Memory B cell (primary cell): ENCODE measurements around the gene OSMR.
"Not testable (repeated sequence)": the region's sequence is repeated elsewhere in the genome, so short reads cannot be mapped to it uniquely, and the experiment has no call there.

Experiments used
- ATAC-seq: fragments of 150-1000 bp; cut with Tn5 transposase; 2 replicates; pipeline ENCODE4 v1.10.0; 2021; ENCODE audit warnings: low read depth, mild to moderate bottlenecking, moderate library complexity
- DNase-seq, 2 donors: peaks; one replicate each; pipeline ENCODE4 v3.0.0; 2022; ENCODE audit warnings: low spot score in 2 of 2
- H3K27ac Mint-ChIP-seq: one replicate; pipeline ENCODE4 v1.8.0; 2022; ENCODE audit warnings: mild to moderate bottlenecking, moderate library complexity, mixed read lengths
- H3K27me3 Mint-ChIP-seq: one replicate; pipeline ENCODE4 v1.8.0; 2022; ENCODE audit warnings: mixed read lengths
- H3K36me3 Mint-ChIP-seq: one replicate; pipeline ENCODE4 v1.8.0; 2022; ENCODE audit warnings: mild to moderate bottlenecking, mixed read lengths
- H3K4me1 Mint-ChIP-seq: one replicate; pipeline ENCODE4 v1.8.0; 2022; ENCODE audit warnings: mixed read lengths
- H3K4me3 Mint-ChIP-seq: one replicate; pipeline ENCODE4 v1.8.0; 2022; ENCODE audit warnings: mild to moderate bottlenecking, moderate library complexity, mixed read lengths
- H3K9me3 Mint-ChIP-seq: one replicate; pipeline ENCODE4 v1.8.0; 2022; ENCODE audit warnings: mixed read lengths

The OSMR gene

GRCh38 chr5:38846379-38847011, 683 bp downstream of the OSMR start:
- H3K27me3 Mint-ChIP-seq = peaks cover 10% of the 10 kb centered on the region
- ATAC-seq = no peak
- no peaks in the 10 kb centered on the region for H3K36me3 Mint-ChIP-seq
- H3K4me1 Mint-ChIP-seq = no peaks in the 10 kb centered on the region
- peak overlapping the region; percentile 1 for H3K4me3 Mint-ChIP-seq
- no peak for DNase-seq
- no peak overlapping the region for H3K27ac Mint-ChIP-seq
- H3K9me3 Mint-ChIP-seq = peaks cover 2% of the 10 kb centered on the region

- no peak for ATAC-seq
- DNase-seq = no peak
- Mint-ChIP-seq H3K36me3 (no peaks in the 10 kb centered on the region), H3K27ac (no peak overlapping the region), H3K9me3 (peaks cover 4% of the 10 kb centered on the region), H3K4me3 (no peak overlapping the region), H3K27me3 (peaks cover 8% of the 10 kb centered on the region), H3K4me1 (no peaks in the 10 kb centered on the region)
These were observed 1.9 kb downstream of the OSMR start for GRCh38 chr5:38847559-38848347.

- Mint-ChIP-seq H3K4me3 (no peak overlapping the region), H3K4me1 (no peaks in the 10 kb centered on the region), H3K36me3 (no peaks in the 10 kb centered on the region), H3K27me3 (peaks cover 5% of the 10 kb centered on the region), H3K27ac (no peak overlapping the region), H3K9me3 (peaks cover 4% of the 10 kb centered on the region)
- DNase-seq (no peak), ATAC-seq (no peak)
These were observed 2.8 kb downstream of the OSMR start for GRCh38 chr5:38848637-38849036.

GRCh38 chr5:38851640-38852039, 5.8 kb downstream of the OSMR start:
- H3K27ac Mint-ChIP-seq, H3K4me3 Mint-ChIP-seq, DNase-seq, H3K36me3 Mint-ChIP-seq, ATAC-seq, H3K4me1 Mint-ChIP-seq, H3K9me3 Mint-ChIP-seq, H3K27me3 Mint-ChIP-seq: not testable (repeated sequence)

GRCh38 chr5:38853753-38854470, 8.1 kb downstream of the OSMR start:
- Mint-ChIP-seq H3K4me3 (no peak overlapping the region), H3K27ac (no peak overlapping the region), H3K4me1 (no peaks in the 10 kb centered on the region), H3K27me3 (peaks cover 6% of the 10 kb centered on the region), H3K9me3 (peaks cover 9% of the 10 kb centered on the region), H3K36me3 (no peaks in the 10 kb centered on the region)
- no peak for DNase-seq
- no peak for ATAC-seq

GRCh38 chr5:38854907-38855306, 9.1 kb downstream of the OSMR start:
- no peak for ATAC-seq
- H3K4me3 Mint-ChIP-seq = no peak overlapping the region
- H3K27me3 Mint-ChIP-seq = peaks cover 6% of the 10 kb centered on the region
- DNase-seq = no peak
- no peaks in the 10 kb centered on the region for H3K4me1 Mint-ChIP-seq
- H3K36me3 Mint-ChIP-seq = no peaks in the 10 kb centered on the region
- H3K27ac Mint-ChIP-seq = no peak overlapping the region
- peaks cover 15% of the 10 kb centered on the region for H3K9me3 Mint-ChIP-seq

- H3K9me3 Mint-ChIP-seq = peaks cover 15% of the 10 kb centered on the region
- H3K4me1 Mint-ChIP-seq = no peaks in the 10 kb centered on the region
- no peak overlapping the region for H3K27ac Mint-ChIP-seq
- peaks cover 6% of the 10 kb centered on the region for H3K27me3 Mint-ChIP-seq
- no peaks in the 10 kb centered on the region for H3K36me3 Mint-ChIP-seq
- H3K4me3 Mint-ChIP-seq = no peak overlapping the region
- ATAC-seq (no peak), DNase-seq (no peak)
These were observed 10.8 kb downstream of the OSMR start for GRCh38 chr5:38856660-38857059.

GRCh38 chr5:38858839-38859238, 13.0 kb downstream of the OSMR start:
- DNase-seq (no peak), ATAC-seq (no peak)
- no peaks in the 10 kb centered on the region for H3K4me1 Mint-ChIP-seq
- no peak overlapping the region for H3K27ac Mint-ChIP-seq
- no peak overlapping the region for H3K4me3 Mint-ChIP-seq
- peaks cover 6% of the 10 kb centered on the region for H3K27me3 Mint-ChIP-seq
- peaks cover 14% of the 10 kb centered on the region for H3K9me3 Mint-ChIP-seq
- no peaks in the 10 kb centered on the region for H3K36me3 Mint-ChIP-seq

GRCh38 chr5:38861986-38862770, 16.4 kb downstream of the OSMR start:
- H3K4me1 Mint-ChIP-seq, ATAC-seq, H3K27ac Mint-ChIP-seq, DNase-seq, H3K27me3 Mint-ChIP-seq, H3K36me3 Mint-ChIP-seq, H3K4me3 Mint-ChIP-seq: not testable (repeated sequence)
- H3K9me3 Mint-ChIP-seq = peaks cover 23% of the 10 kb centered on the region

GRCh38 chr5:38866362-38867031, 20.7 kb downstream of the OSMR start:
- ATAC-seq (no peak), DNase-seq (no peak)
- Mint-ChIP-seq H3K27ac (no peak overlapping the region), H3K36me3 (peaks cover 4% of the 10 kb centered on the region), H3K27me3 (peaks cover 3% of the 10 kb centered on the region), H3K4me1 (no peaks in the 10 kb centered on the region), H3K4me3 (no peak overlapping the region), H3K9me3 (peaks cover 11% of the 10 kb centered on the region)

- Mint-ChIP-seq H3K4me1 (no peaks in the 10 kb centered on the region), H3K36me3 (peaks cover 4% of the 10 kb centered on the region), H3K27me3 (peaks cover 3% of the 10 kb centered on the region), H3K4me3 (no peak overlapping the region), H3K27ac (no peak overlapping the region), H3K9me3 (peaks cover 11% of the 10 kb centered on the region)
- no peak for ATAC-seq
- DNase-seq = no peak
These were observed 21.2 kb downstream of the OSMR start for GRCh38 chr5:38867032-38867398.

GRCh38 chr5:38867416-38867815, 21.6 kb downstream of the OSMR start:
- Mint-ChIP-seq H3K36me3 (peaks cover 4% of the 10 kb centered on the region), H3K4me1 (no peaks in the 10 kb centered on the region), H3K9me3 (peaks cover 11% of the 10 kb centered on the region), H3K4me3 (no peak overlapping the region), H3K27me3 (peaks cover 3% of the 10 kb centered on the region), H3K27ac (no peak overlapping the region)
- ATAC-seq (no peak), DNase-seq (no peak)

GRCh38 chr5:38870595-38870994, 24.8 kb downstream of the OSMR start:
- ATAC-seq = no peak
- no peaks in the 10 kb centered on the region for H3K4me1 Mint-ChIP-seq

More at GRCh38 chr5:38870595-38870994, 24.8 kb downstream of the OSMR start:
- H3K9me3 Mint-ChIP-seq = peaks cover 1% of the 10 kb centered on the region
- H3K36me3 Mint-ChIP-seq = peaks cover 2% of the 10 kb centered on the region
- H3K27ac Mint-ChIP-seq = no peak overlapping the region
- DNase-seq = no peak
- no peak overlapping the region for H3K4me3 Mint-ChIP-seq
- H3K27me3 Mint-ChIP-seq = peaks cover 8% of the 10 kb centered on the region
